Hepatocyte (in vitro differentiated cells): ENCODE results near the gene TMEM39B.

Source experiments
- CTCF ChIP-seq: fragments of 200-600 bp; sonication (generic); IDR thresholded peaks from 2 replicates; pipeline ENCODE4 v1.5.1; 2016; ENCODE audit warnings: antibody characterized with exemption, mild to moderate bottlenecking; ENCODE audit not compliant: poor library complexity
- EZH2 ChIP-seq: fragments of 200-600 bp; sonication (generic); IDR thresholded peaks from 2 replicates; pipeline ENCODE4 v1.6.1; 2016; ENCODE audit warnings: antibody characterized with exemption, mild to moderate bottlenecking, borderline replicate concordance

GRCh38 chr1:32105338-32105737 is 32.6 kb downstream of the TMEM39B start:
- TF ChIP-seq CTCF: no peak
- TF ChIP-seq EZH2: no peak
